DND-41 (cell line): ENCODE measurements around the gene FKBP2.

Experiments used
- ATAC-seq: fragments of 200-7000 bp; cut with Tn5 transposase; 3 replicates; pipeline ENCODE4 v1.9.1; 2021; ENCODE audit warnings: low read depth; ENCODE audit not compliant: insufficient read depth
- DNase-seq: peaks from one replicate; pipeline ENCODE4 v3.0.0-alpha.2; 2020
- H2AFZ ChIP-seq: 2 replicates; pipeline ENCODE4 v1.6.0; 2012; ENCODE audit warnings: low read depth, low read length
- H3K27ac ChIP-seq: 2 replicates; pipeline ENCODE4 v1.5.1; 2012; ENCODE audit warnings: low read length, inconsistent platforms
- H3K27me3 ChIP-seq: fragments of 200-600 bp; sonication (generic); 2 replicates; pipeline ENCODE4 v1.6.0; 2012; ENCODE audit warnings: low read length, mild to moderate bottlenecking, inconsistent platforms; ENCODE audit not compliant: insufficient read depth, poor library complexity
- H3K36me3 ChIP-seq: 2 replicates; pipeline ENCODE4 v1.5.1; 2012; ENCODE audit warnings: low read length, inconsistent platforms; ENCODE audit not compliant: insufficient read depth
- H3K4me1 ChIP-seq: 2 replicates; pipeline ENCODE4 v1.5.1; 2012; ENCODE audit warnings: mild to moderate bottlenecking, low read length; ENCODE audit not compliant: insufficient read depth
- H3K4me2 ChIP-seq: 2 replicates; pipeline ENCODE4 v1.6.0; 2012; ENCODE audit warnings: mild to moderate bottlenecking, moderate library complexity, low read length, inconsistent platforms; ENCODE audit not compliant: insufficient read depth
- H3K4me3 ChIP-seq, 2 experiments: fragments of 200-600 bp in 1 of 2; shearing (Covaris generic) in 1 of 2; 2 replicates each; pipeline ENCODE4 v1.5.1; 2012 to 2016; ENCODE audit warnings: inconsistent platforms in 2 of 2, low read length in 2 of 2, mild to moderate bottlenecking in 2 of 2, low read depth in 1 of 2, moderate library complexity in 1 of 2
- H3K79me2 ChIP-seq: 2 replicates; pipeline ENCODE4 v1.6.0; 2012; ENCODE audit warnings: low read length, inconsistent platforms; ENCODE audit not compliant: insufficient read depth
- H3K9ac ChIP-seq: 2 replicates; pipeline ENCODE4 v1.6.0; 2012; ENCODE audit warnings: low read depth, mild to moderate bottlenecking, inconsistent platforms, low read length, moderate library complexity
- H3K9me3 ChIP-seq: 2 replicates; pipeline ENCODE4 v1.5.1; 2012; ENCODE audit warnings: low read length, moderate library complexity, mild to moderate bottlenecking, inconsistent platforms; ENCODE audit not compliant: insufficient read depth, severe bottlenecking
- H4K20me1 ChIP-seq: 2 replicates; pipeline ENCODE4 v1.6.0; 2012; ENCODE audit warnings: low read length; ENCODE audit not compliant: insufficient read depth
- EZH2 ChIP-seq: IDR thresholded peaks from 3 replicates; pipeline ENCODE4 v1.6.1; 2012; ENCODE audit warnings: borderline replicate concordance, low read depth, mild to moderate bottlenecking, moderate library complexity, low read length, inconsistent platforms; ENCODE audit not compliant: severe bottlenecking
- TF ChIP-seq, protein P1 (sequence below): IDR thresholded peaks from 2 replicates; pipeline ENCODE4 v1.5.1; 2012; ENCODE audit warnings: borderline replicate concordance, low read length, moderate library complexity, mild to moderate bottlenecking; ENCODE audit not compliant: poor library complexity, severe bottlenecking; ENCODE audit errors: extremely low read depth

Gene FKBP2

DNA sequence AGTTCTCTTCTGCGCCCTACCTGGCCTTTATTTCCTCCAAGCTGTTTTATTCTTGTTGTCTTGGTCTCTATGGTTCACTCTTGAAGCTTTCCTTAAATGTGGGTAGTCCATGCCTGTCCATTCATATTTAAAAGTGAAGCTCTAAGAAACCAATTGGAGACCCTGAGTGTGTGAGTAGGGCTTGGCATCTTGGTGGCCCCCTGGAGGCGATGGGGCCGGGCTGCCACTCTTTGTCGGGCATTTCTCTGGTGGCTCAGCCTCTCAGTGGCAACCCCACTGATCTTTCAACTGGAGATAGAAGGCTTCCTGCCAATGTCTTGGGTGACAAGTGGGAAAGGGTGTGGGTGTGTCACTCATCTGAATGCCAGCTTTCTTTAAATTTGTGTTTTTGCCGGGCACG, 24.0 kb upstream of the FKBP2 start:
- no peaks in the 10 kb centered on the region for H3K79me2 ChIP-seq
- TF ChIP-seq EZH2: no peak
- TF ChIP-seq, protein P1, sequence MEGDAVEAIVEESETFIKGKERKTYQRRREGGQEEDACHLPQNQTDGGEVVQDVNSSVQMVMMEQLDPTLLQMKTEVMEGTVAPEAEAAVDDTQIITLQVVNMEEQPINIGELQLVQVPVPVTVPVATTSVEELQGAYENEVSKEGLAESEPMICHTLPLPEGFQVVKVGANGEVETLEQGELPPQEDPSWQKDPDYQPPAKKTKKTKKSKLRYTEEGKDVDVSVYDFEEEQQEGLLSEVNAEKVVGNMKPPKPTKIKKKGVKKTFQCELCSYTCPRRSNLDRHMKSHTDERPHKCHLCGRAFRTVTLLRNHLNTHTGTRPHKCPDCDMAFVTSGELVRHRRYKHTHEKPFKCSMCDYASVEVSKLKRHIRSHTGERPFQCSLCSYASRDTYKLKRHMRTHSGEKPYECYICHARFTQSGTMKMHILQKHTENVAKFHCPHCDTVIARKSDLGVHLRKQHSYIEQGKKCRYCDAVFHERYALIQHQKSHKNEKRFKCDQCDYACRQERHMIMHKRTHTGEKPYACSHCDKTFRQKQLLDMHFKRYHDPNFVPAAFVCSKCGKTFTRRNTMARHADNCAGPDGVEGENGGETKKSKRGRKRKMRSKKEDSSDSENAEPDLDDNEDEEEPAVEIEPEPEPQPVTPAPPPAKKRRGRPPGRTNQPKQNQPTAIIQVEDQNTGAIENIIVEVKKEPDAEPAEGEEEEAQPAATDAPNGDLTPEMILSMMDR: peak; percentile 19
- H3K27ac ChIP-seq: no peak overlapping the region
- ATAC-seq: no peak
- H3K36me3 ChIP-seq: peaks cover 59% of the 10 kb centered on the region
- DNase-seq: no peak
- no peak overlapping the region for H3K4me2 ChIP-seq
- peaks cover 3% of the 10 kb centered on the region; the same call in 1 of the 2 replicates for H4K20me1 ChIP-seq
- no peak overlapping the region for H3K4me3 ChIP-seq
- H3K4me1 ChIP-seq: no peaks in the 10 kb centered on the region
- H3K9ac ChIP-seq: no peak overlapping the region
- H3K27me3 ChIP-seq: no peaks in the 10 kb centered on the region
- no peak overlapping the region for H2AFZ ChIP-seq
- no peaks in the 10 kb centered on the region for H3K9me3 ChIP-seq

DNA sequence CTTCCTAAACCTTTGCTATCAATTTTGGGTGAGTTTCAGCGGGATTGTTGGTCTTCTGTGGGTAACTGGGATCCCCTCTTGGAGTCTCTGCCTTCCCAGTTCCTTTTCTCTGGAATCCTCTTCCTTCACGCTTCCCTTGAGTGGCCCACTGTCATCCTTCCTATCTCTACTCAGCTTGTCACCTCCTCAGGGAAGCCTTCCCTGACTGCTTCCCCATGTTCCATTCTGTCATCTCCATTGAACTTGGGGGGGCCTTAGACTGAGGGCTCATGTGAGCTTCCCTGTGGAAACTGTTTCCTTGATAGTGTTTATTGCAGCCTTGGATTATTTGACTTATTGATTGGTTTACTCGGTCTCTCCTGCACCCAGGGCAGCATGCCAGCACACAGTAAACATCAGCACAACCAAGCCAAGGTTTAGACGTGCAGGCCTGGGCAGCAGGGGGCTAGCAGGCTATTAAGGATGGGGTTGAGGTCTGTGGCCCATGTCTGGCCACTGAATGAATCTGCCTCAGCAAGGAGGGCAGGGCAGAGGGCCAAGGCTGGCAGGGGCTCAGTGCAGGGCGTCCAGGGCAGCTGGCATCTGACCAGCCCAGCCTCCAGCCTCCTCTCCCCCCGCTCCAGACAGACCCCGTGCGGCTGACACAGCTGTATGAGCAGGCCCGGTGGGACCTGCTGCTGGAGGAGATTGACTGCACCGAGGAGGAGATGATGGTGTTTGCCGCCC, 22.1 kb upstream of the FKBP2 start:
- Histone ChIP-seq H2AFZ (no peak overlapping the region), H3K9me3 (no peaks in the 10 kb centered on the region), H3K36me3 (peaks cover 61% of the 10 kb centered on the region), H3K9ac (no peak overlapping the region), H3K4me1 (0 out of 2 replicates have a peak, but pooled peaks cover under 1% of the 10 kb centered on the region), H3K27me3 (no peaks in the 10 kb centered on the region), H3K27ac (no peak overlapping the region), H3K4me2 (no peak overlapping the region), H4K20me1 (peaks cover 3% of the 10 kb centered on the region; the same call in 1 of the 2 replicates), H3K79me2 (no peaks in the 10 kb centered on the region), H3K4me3 (no peak overlapping the region)
- DNase-seq (no peak), ATAC-seq (no peak)
- no peak for TF ChIP-seq EZH2
- TF ChIP-seq, protein P1: no peak

DNA sequence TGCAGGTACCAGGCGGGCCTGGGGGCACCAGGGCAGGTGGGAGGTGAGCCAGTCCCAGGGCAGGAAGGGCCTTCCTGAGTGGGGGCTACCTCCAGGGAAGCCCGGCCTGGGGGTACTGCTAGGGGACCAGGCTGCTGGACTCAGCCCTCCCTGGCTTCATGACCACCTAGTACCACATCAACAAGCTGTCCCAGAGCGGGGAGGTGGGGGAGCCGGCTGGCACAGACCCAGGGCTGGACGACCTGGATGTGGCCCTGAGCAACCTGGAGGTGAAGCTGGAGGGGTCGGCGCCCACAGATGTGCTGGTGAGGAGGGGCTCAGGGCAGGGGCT, 21.6 kb upstream of the FKBP2 start:
- Histone ChIP-seq H4K20me1 (peaks cover 3% of the 10 kb centered on the region; the same call in 1 of the 2 replicates), H3K36me3 (peaks cover 62% of the 10 kb centered on the region)
- ATAC-seq: no peak

More for the DNA sequence above, 21.6 kb upstream of the FKBP2 start:
- DNase-seq: no peak
- Histone ChIP-seq H2AFZ (no peak overlapping the region), H3K4me2 (no peak overlapping the region), H3K27ac (no peak overlapping the region), H3K9me3 (no peaks in the 10 kb centered on the region), H3K27me3 (no peaks in the 10 kb centered on the region), H3K79me2 (peaks cover 3% of the 10 kb centered on the region; the same call in 1 of the 2 replicates), H3K4me1 (peaks cover 6% of the 10 kb centered on the region), H3K9ac (no peak overlapping the region), H3K4me3 (no peak overlapping the region)
- TF ChIP-seq, protein P1: no peak
- no peak for TF ChIP-seq EZH2
